Peyer's patch (tissue), 4 donors: ENCODE measurements around the gene SH3BP5L. TPM values are rescaled to one million over a fixed set of nuclear protein-coding genes. Genes with fewer than 3 reads are reported as not detected.
A peak's percentile ranks its signal among the peaks of the same experiment; 100 is the strongest.

Source experiments
- DNase-seq, 3 donors: peaks; one replicate each; pipeline ENCODE4 v3.0.0-alpha.2; 2017 to 2019
- H3K27ac ChIP-seq, 4 donors: fragments of 200-600 bp; sonication (generic); one replicate each; pipeline ENCODE4 v1.5.1; 2016 to 2019
- H3K27me3 ChIP-seq, 2 donors: fragments of 200-600 bp; sonication (generic); one replicate each; pipeline ENCODE4 v1.5.1; 2019
- H3K36me3 ChIP-seq, 3 donors: fragments of 200-600 bp; sonication (generic); one replicate each; pipeline ENCODE4 v1.5.1; 2016 to 2019
- H3K4me1 ChIP-seq, 4 donors: fragments of 200-600 bp; sonication (generic); one replicate each; pipeline ENCODE4 v1.5.1; 2016 to 2019
- H3K4me3 ChIP-seq, 4 donors: fragments of 200-600 bp; sonication (generic); 1 replicate in 3 of 4; 2 replicates in 1 of 4; pipeline ENCODE4 v1.5.1; 2016 to 2019; ENCODE audit warnings: mild to moderate bottlenecking in 1 of 4
- H3K9me3 ChIP-seq, 4 donors: fragments of 200-600 bp; sonication (generic); one replicate each; pipeline ENCODE4 v1.5.1; 2016 to 2019; ENCODE audit warnings: mild to moderate bottlenecking in 1 of 4
- POLR2A ChIP-seq, 2 donors: fragments of 450-650 bp; IDR thresholded peaks; one replicate each; pipeline ENCODE4 v1.5.1; 2017; ENCODE audit warnings: antibody characterized with exemption in 2 of 2, mild to moderate bottlenecking in 2 of 2, moderate library complexity in 2 of 2
- total RNA-seq, 4 donors: library from RNA; depleted of rRNA; stranded (reverse); fragments of >200 nt; gene quantifications; one replicate each; pipeline ENCODE4 v1.1.0, GENCODE V29; 2016
- TF ChIP-seq, protein P1 (sequence below), 6 experiments: fragments of 450-650 bp in 4 of 6; fragments of 200-600 bp in 2 of 6; sonication (generic) in 1 of 6; IDR thresholded peaks; one replicate each; pipeline ENCODE4 v1.5.1; 2017 to 2019; ENCODE audit warnings: antibody characterized with exemption in 6 of 6, mild to moderate bottlenecking in 3 of 6, moderate library complexity in 1 of 6

The SH3BP5L gene
- total RNA-seq, 4 donors from 2014 or later = 19.0 to 60.6 (median 51.5) TPM

DNA sequence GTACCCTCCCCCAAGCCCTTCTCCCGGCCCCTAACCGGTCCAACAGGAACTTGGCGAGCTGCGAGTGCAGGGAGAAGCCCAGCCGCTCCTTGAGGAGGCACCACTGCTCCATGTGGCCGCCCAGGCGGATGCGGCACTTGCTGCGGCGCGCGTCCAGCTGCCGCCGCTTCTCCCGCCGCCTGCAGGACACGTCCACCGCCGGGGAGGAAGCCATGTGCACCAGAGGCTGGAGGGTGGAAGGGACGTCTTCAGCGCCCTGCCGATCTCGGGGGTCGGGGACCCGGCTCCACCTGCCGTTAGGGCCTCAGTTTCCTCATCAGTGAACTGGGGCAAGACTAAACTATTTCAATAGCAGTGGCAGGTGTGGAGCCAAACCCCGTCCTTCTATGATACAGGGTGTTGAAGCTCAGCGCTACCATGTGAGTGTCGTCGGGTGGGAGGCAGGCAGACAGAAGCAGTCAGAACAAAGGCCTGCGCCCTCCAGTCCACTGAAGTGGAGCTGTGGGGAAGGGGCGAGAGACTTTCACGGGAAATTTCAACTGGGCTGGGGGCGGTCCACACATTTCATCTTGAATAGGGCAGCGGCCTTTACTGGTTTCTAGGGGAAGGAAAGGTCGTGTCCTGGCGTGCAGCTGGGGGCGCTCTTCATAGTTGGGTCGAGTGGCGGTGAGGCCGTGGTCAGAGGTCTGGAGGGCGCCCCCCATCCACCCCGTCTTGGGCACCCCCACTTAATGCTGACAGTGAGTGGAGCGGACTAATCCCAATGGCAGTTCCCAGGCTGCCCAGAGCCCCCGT lies 32.6 kb upstream of the SH3BP5L start:
- H3K4me1 ChIP-seq = peaks cover 0 to 26% (median 7%) of the 10 kb centered on the region in 4 donors
- H3K4me3 ChIP-seq = peak overlapping the region; percentile 53 to 78 (median 59)
- peak overlapping the region; percentile 85 to 94 (median 90) for H3K27ac ChIP-seq
- H3K27me3 ChIP-seq = no peaks in the 10 kb centered on the region
- peak; percentile 45 to 82 (median 75) for DNase-seq
- H3K36me3 ChIP-seq = peaks cover 0 to 7% (median 0%) of the 10 kb centered on the region in 3 donors
- H3K9me3 ChIP-seq = no peaks in the 10 kb centered on the region
- TF ChIP-seq, protein P1, sequence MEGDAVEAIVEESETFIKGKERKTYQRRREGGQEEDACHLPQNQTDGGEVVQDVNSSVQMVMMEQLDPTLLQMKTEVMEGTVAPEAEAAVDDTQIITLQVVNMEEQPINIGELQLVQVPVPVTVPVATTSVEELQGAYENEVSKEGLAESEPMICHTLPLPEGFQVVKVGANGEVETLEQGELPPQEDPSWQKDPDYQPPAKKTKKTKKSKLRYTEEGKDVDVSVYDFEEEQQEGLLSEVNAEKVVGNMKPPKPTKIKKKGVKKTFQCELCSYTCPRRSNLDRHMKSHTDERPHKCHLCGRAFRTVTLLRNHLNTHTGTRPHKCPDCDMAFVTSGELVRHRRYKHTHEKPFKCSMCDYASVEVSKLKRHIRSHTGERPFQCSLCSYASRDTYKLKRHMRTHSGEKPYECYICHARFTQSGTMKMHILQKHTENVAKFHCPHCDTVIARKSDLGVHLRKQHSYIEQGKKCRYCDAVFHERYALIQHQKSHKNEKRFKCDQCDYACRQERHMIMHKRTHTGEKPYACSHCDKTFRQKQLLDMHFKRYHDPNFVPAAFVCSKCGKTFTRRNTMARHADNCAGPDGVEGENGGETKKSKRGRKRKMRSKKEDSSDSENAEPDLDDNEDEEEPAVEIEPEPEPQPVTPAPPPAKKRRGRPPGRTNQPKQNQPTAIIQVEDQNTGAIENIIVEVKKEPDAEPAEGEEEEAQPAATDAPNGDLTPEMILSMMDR (IDR thresholded peaks at IDR 0.05) = peak in 5 of 6 experiments; percentile 44 to 69 (median 50)
- TF ChIP-seq POLR2A (IDR thresholded peaks at IDR 0.05) = peak; percentile 17 to 21

DNA sequence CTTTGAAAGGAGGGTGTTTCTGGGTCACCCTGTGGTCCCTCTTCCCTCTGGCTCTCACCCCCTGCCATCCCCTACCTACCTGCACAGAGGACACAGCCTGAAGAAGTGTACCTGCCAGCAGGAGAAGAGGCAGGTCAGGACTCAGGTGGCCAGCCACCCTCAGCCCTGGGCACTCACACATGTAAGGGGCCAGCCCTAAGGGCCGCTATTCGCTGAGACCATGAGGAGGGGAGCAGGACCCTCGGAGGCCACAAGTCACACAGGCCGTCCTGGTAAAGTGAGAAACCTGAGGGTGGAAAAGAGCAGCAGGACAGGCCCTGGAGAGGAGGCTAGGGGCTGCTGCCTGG lies 32.0 kb upstream of the SH3BP5L start:
- H3K27ac ChIP-seq = peak overlapping the region; percentile 85 to 94 (median 90)
- no peaks in the 10 kb centered on the region for H3K27me3 ChIP-seq
- peak overlapping the region; percentile 53 to 78 (median 59) for H3K4me3 ChIP-seq
- no peak for DNase-seq
- H3K9me3 ChIP-seq = no peaks in the 10 kb centered on the region
- peaks cover 0 to 7% (median 0%) of the 10 kb centered on the region in 3 donors for H3K36me3 ChIP-seq
- TF ChIP-seq, protein P1 (IDR thresholded peaks at IDR 0.05) = no peak
- peaks cover 0 to 22% (median 6%) of the 10 kb centered on the region in 4 donors for H3K4me1 ChIP-seq

DNA sequence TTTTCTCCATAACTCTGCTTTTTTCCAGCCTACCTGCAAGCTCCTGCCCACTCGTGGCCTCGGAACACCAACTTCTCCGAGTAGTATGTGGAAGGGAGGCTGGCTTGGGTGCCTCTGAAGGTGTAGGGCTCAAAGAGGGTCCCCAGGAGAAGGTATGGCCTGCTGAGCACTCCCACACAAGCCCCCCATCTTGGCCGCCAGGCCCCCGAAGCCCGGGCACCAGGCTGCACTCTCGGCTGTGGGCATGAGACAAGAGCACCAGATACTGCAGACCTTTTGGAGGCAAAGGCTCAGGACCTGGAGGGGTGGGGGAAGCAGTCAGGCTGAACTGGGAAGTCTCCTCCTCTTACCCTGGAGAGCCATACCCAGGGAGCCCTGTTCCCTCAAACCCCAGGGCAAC lies 31.5 kb upstream of the SH3BP5L start:
- Histone ChIP-seq H3K27ac (no peak overlapping the region), H3K4me1 (peaks cover 0 to 18% (median 6%) of the 10 kb centered on the region in 4 donors), H3K36me3 (peaks cover 0 to 7% (median 0%) of the 10 kb centered on the region in 3 donors), H3K9me3 (no peaks in the 10 kb centered on the region), H3K4me3 (no peak overlapping the region), H3K27me3 (no peaks in the 10 kb centered on the region)
- TF ChIP-seq, protein P1 (IDR thresholded peaks at IDR 0.05) = no peak
- no peak for DNase-seq

DNA sequence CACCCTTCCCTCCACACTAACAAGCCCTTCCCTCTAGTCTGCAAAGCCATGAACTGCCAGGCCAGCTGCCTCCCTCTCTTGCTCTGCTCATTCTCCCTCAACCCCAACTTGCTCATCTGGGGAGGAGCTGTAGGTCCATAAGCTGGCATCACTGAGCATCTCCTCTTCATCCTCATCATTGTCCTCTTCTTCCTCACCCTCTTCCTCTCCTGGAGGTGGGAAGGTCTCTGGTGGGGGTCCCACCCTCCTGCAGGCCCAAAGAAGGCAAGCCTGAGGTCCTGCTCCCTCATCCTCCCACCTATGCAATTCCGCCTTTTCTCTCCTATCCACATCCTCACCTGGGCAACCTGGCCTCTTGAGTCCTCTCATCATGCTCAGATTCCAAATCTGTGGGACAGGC lies 30.5 kb upstream of the SH3BP5L start:
- TF ChIP-seq POLR2A (IDR thresholded peaks at IDR 0.05) = no peak
- TF ChIP-seq, protein P1 (IDR thresholded peaks at IDR 0.05) = no peak
- no peak for DNase-seq
- Histone ChIP-seq H3K4me1 (peaks cover 0 to 18% (median 6%) of the 10 kb centered on the region in 4 donors), H3K27ac (no peak overlapping the region), H3K9me3 (no peaks in the 10 kb centered on the region), H3K27me3 (no peaks in the 10 kb centered on the region), H3K4me3 (no peak overlapping the region), H3K36me3 (peaks cover 0 to 10% (median 0%) of the 10 kb centered on the region in 3 donors)

DNA sequence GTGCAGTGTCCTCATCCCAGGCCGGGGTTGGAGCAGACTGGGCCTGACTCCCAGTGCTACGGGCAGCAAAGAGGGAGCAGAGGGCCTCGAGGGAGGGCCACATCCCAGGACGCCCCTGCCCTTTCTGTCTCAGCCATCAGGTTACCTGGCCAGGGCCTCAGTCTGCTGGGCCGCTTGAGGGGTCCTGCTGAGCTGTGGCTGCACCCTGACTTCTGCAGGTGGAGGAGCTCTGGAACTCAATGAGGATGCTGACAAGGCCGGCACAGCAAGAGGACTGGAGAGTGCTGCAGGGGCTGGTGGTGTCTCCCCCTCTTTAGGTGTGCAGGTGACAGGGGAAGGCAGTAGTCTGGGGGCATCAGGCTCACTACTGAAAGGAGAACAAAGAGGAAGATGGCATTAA lies 29.9 kb upstream of the SH3BP5L start:
- no peak for TF ChIP-seq POLR2A (IDR thresholded peaks at IDR 0.05)
- TF ChIP-seq, protein P1 (IDR thresholded peaks at IDR 0.05) = no peak
- DNase-seq = no peak
- Histone ChIP-seq H3K36me3 (peaks cover 0 to 16% (median 0%) of the 10 kb centered on the region in 3 donors), H3K27ac (no peak overlapping the region), H3K27me3 (no peaks in the 10 kb centered on the region), H3K4me1 (peaks cover 0 to 18% (median 6%) of the 10 kb centered on the region in 4 donors), H3K4me3 (no peak overlapping the region), H3K9me3 (no peaks in the 10 kb centered on the region)
